GM21515 (cell line): Measurements from ENCODE around the gene TMCO4.
"Not testable (repeated sequence)": the region's sequence is repeated elsewhere in the genome, so short reads cannot be mapped to it uniquely, and the experiment has no call there.

ENCODE experiments used
- ATAC-seq: cut with Tn5 transposase; IDR thresholded peaks from one replicate; pipeline ENCODE4 v1.9.1; 2021; ENCODE audit not compliant: unreplicated experiment

Gene TMCO4

GRCh38 chr1:19814244-19814661, 14.5 kb upstream of the TMCO4 start:
- ATAC-seq: no peak

- no peak for ATAC-seq
Observed at GRCh38 chr1:19813643-19813960, 13.9 kb upstream of the TMCO4 start.

DNA sequence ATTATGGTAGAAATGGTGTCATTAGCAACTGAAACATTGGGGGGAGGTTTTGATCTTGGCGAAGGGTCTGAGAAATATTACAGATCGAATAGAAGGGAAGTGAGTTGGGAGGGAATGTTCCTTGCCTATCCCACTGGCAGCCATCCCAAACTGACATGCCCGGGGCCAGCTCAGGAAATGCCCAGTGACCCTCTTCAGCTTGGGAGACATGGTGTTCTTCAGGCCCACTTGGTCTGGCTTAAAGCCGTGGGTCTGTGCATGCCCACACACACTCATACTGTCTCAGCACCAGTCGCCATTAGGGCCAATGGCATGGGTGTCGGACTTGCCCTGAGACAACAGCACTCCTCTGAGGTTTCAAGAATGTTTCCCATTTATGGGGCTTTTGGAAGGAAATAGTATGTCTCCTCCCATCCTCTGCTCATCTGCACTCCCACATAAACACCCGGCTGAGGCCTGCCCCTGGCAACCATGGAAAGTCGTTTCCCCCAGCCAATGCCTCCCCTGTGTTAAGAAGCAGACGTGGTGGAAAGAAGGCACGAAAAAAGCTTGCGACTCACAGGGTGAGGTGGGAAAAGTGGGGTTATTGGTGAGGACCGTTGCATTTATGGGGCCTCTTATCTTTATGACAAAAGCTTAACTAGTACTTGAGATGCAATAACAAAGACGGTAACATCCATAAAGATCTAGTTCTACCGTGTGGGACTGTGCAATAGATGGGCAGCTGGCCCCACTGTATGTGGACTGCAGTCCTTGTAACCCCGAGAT, 13.3 kb upstream of the TMCO4 start:
- ATAC-seq: no peak

- ATAC-seq: no peak
Observed at GRCh38 chr1:19811206-19811851, 11.6 kb upstream of the TMCO4 start.

- ATAC-seq: no peak
Observed at GRCh38 chr1:19809044-19809750, 9.5 kb upstream of the TMCO4 start.

DNA sequence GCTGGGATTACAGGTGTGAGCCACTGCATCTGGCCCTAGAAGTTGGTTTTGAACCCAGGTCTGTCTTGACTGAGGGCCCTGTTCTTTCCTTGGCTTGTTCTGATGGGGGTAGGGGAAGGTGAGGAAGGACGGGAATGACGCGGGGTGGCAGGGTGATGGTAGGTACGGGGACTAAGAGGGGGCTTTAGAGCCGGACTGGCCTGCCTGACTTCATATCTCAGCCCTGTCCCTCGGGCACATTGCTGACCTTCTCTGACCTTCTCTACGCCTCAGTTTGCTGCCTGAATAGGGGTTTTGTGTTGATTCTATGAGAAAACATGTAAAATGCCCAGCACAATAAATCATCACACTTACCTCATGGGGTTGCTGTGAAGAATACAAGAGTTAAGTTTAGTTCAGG, 8.6 kb upstream of the TMCO4 start:
- ATAC-seq: no peak

- no peak for ATAC-seq
Observed at GRCh38 chr1:19804831-19805251, 5.1 kb upstream of the TMCO4 start.

DNA sequence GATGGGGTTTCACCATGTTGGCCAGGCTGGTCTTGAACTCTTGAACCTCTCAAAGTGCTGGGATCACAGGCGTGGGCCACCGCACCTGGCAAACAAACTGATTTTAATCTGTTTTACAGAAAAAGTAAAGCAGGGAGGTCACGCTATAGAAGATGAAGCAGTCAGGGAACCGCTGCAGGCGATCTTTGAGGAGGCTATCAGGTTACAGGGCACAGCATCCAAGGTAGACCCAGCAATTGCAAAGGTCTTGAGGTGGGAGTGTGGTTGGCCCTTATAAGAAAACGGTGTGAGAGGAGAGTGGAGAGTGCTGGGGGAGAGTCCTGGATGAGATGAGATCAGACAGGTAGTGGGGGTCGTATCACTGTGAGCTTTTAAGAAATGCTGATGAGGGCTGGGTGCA, 2.6 kb upstream of the TMCO4 start:
- ATAC-seq: no peak

- ATAC-seq: peak; percentile 41
Observed at GRCh38 chr1:19800076-19800804, 524 bp upstream of the TMCO4 start.

- no peak for ATAC-seq
Observed at GRCh38 chr1:19798486-19799229, 1.1 kb downstream of the TMCO4 start.

DNA sequence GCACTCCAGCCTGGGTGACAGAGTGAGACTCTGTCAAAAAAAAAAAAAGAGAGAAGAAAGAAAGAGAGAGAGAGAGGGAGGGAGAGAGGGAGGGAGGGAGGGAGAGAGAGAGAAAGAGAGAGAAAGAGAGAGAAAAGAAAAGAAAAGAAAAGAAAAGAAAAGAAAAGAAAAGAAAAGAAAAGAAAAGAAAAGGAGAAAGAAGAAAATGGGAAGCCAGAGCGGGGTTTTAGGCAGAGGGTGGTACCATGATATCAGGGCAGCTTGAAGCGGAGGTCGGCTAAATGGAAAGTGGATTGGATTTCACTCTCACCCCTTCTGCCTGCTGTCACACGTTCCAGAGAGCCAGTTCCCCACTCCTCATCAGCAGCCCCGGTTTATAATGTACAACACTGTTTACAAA, 1.9 kb downstream of the TMCO4 start:
- no peak for ATAC-seq

DNA sequence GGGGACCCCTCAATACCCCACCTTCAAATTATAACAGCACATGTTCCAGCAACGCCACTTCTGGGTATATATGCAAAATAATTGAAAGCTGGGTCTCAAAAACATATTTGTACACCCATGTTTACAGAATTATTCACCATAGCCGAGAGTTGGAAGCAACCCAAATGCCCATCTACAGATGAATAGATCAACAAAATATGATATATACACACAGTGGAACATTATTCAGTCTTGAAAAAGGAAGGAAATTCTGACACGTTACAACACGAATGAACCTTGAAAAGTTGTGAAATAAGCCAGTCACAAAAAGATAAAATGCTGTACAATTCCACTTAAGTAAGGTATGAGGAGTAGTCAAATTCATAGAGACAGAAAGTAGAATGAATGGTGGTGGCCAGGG, 5.1 kb downstream of the TMCO4 start:
- ATAC-seq: no peak

DNA sequence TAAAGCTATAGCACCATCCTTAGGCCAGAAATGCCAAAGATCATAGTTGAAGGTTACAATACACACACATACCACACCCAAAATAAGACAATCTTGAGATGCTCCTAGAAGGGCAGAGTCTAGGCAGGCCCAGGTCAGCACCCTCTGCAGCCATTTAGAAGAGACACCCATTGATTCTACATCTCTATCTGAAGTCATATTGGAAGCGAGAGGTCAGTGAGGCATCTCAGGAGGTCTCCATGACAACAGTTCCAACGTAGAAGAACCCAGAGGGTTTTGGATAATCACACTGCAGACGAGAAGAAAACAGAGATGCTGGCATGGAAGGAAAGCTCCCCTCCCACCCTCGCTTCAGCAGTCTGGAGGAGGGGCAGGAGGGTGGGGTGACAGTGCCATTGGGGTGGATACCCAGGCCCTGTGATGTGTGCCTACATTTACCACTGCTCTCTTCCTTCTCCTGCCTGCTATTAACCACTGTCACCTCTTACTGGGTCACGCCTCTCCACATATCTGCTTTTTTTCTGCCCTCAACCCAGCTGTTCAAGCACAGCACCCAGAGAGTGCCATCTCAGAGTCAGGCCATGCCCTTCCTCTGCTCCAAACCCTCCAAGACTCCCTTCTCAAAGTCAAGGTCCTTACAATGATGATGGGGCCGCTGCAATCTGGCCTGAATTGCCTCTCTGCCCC, 6.2 kb downstream of the TMCO4 start:
- no peak for ATAC-seq

DNA sequence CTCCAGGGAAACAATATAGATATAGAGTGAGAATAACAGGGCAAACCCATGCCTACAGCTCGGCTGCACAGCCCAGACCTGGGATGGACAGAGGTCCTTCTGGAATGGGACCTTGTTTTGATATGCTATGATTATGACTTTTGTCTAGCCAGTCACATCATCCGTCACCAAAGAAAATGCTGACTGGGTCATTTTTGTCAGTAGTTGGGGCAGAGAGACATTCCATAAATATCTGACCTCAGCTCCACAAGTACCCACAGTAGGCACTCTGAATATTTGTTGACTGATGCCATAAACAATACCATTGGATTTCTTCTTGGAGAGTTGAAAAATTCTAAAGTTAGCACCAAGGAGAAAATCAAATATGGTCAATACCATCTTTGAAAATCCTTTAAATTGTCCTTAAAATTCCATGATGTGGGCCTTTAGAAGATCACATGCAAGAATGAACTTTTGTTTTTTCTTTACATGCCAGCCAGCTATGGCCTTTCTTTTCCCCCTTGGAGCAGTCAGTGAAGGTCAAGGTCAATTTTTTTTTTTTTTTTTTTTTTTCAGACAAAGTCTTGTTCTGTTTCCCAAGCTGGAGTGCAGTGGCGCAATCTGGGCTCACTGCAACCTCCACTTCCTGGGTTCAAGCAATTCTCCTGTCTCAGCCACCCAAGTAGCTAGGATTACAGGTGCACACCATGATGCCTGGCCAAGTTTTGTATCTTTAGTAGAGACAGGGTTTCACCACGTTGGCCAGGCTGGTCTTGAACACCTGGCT, 7.3 kb downstream of the TMCO4 start:
- ATAC-seq: no peak

- ATAC-seq: not testable (repeated sequence)
Observed at GRCh38 chr1:19790061-19790975, 9.4 kb downstream of the TMCO4 start.

- no peak for ATAC-seq
Observed at GRCh38 chr1:19786988-19787423, 12.7 kb downstream of the TMCO4 start.

DNA sequence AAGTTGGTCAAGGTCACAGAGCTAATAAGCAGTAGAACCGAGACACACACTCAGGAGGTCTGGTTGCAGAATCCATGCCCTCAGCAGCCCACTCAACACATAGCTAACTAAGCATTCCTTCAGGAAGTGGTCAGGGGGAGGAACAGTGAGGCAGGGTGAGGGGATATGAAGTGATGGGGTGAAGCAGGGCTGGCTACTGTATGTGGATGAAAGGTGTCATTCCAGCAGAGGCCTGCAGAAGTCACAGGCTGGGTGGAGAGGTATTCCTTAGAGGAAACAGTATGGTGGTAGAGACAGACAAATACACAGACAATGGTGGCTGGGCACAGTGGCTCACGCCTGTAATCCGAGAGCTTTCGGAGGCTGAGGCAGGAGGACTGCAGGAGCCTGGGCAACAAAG, 14.1 kb downstream of the TMCO4 start:
- no peak for ATAC-seq

DNA sequence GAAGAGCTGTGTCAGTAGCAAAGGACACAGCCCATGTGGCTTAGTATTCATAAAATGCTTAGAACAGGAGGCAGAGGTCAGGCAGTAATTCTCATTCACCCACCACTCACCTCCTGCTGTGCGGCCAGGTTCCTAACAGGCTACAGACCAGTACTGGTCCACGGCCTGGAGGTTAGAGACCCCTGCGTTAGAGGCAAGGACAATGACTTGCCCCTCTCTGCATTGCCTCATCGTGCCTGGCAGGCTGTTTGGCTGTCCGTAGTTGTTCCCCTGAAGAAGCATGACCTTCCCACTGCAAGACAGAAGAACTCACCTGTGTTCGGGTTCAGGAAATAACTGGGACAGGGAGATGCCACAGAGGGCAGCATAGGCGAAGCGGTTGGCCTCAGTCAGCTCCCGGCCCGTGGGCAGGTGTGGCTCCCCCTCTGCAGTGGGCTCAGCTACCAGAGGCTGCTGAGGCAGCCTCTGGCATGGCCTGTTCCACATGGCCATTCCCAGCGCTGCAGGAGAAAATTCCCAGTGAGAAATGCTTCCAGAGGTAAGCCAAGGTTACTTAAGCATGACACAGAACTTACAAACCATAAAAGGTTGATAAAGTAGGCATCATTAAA, 19.3 kb downstream of the TMCO4 start:
- ATAC-seq: no peak
